ENCODE results near the gene CSNK1G2.
A peak's percentile ranks its signal among the peaks of the same experiment; 100 is the strongest.

CSNK1G2 gene

GRCh38 chr19:1942078-1942933 lies 1.3 kb downstream of the CSNK1G2 start:
- H3K4me2 ChIP-seq, result peak overlapping the region; percentile 100
- peaks cover 55% of the 10 kb centered on the region for H4K20me1 ChIP-seq
- peak overlapping the region; percentile 86 for H3K9ac ChIP-seq
- no peak; the same call in 1 of the 2 replicates for TF ChIP-seq Cebpa-rat (IDR thresholded peaks at IDR 0.05)
- H3K4me1 ChIP-seq, result peaks cover 47% of the 10 kb centered on the region
- H3K9me3 ChIP-seq, result peaks cover 6% of the 10 kb centered on the region
- H3K27ac ChIP-seq, result peak overlapping the region; percentile 93
- peaks cover 17% of the 10 kb centered on the region for H3K36me3 ChIP-seq
- H3K27me3 ChIP-seq, result no peaks in the 10 kb centered on the region
- peak overlapping the region; percentile 70 for H3K4me3 ChIP-seq

GRCh38 chr19:1942934-1943555 lies 2.1 kb downstream of the CSNK1G2 start:
- no peaks in the 10 kb centered on the region for H3K27me3 ChIP-seq
- TF ChIP-seq Cebpa-rat (IDR thresholded peaks at IDR 0.05), result no peak
- peaks cover 47% of the 10 kb centered on the region for H3K4me1 ChIP-seq
- H3K9ac ChIP-seq, result peak overlapping the region; percentile 86
- peaks cover 24% of the 10 kb centered on the region for H3K36me3 ChIP-seq
- H4K20me1 ChIP-seq, result peaks cover 62% of the 10 kb centered on the region
- H3K4me2 ChIP-seq, result peak overlapping the region; percentile 100
- peak overlapping the region; percentile 93 for H3K27ac ChIP-seq
- H3K9me3 ChIP-seq, result peaks cover 13% of the 10 kb centered on the region
- peak overlapping the region; percentile 70 for H3K4me3 ChIP-seq

- Histone ChIP-seq H3K4me2 (peak overlapping the region; percentile 100), H3K9ac (peak overlapping the region; percentile 86), H3K27ac (peak overlapping the region; percentile 93)
Observed at GRCh38 chr19:1943661-1944087, 2.7 kb downstream of the CSNK1G2 start.

GRCh38 chr19:1944088-1944915 lies 3.3 kb downstream of the CSNK1G2 start:
- Histone ChIP-seq H3K4me1 (peaks cover 45% of the 10 kb centered on the region), H3K27me3 (no peaks in the 10 kb centered on the region), H3K4me3 (peak overlapping the region; percentile 70), H4K20me1 (peaks cover 75% of the 10 kb centered on the region), H3K9ac (peak overlapping the region; percentile 86), H3K4me2 (peak overlapping the region; percentile 100), H3K36me3 (peaks cover 34% of the 10 kb centered on the region), H3K27ac (peak overlapping the region; percentile 93), H3K9me3 (peaks cover 26% of the 10 kb centered on the region)
- no peak for TF ChIP-seq Cebpa-rat (IDR thresholded peaks at IDR 0.05)

More at GRCh38 chr19:1943661-1944087, 2.7 kb downstream of the CSNK1G2 start:
- H3K4me1 ChIP-seq, result peaks cover 47% of the 10 kb centered on the region
- peak overlapping the region; percentile 70 for H3K4me3 ChIP-seq
- peaks cover 28% of the 10 kb centered on the region for H3K36me3 ChIP-seq
- no peak for TF ChIP-seq Cebpa-rat (IDR thresholded peaks at IDR 0.05)
- no peaks in the 10 kb centered on the region for H3K27me3 ChIP-seq
- H4K20me1 ChIP-seq, result peaks cover 69% of the 10 kb centered on the region
- H3K9me3 ChIP-seq, result peaks cover 19% of the 10 kb centered on the region

- no peaks in the 10 kb centered on the region for H3K27me3 ChIP-seq
- peaks cover 42% of the 10 kb centered on the region for H3K36me3 ChIP-seq
- peaks cover 37% of the 10 kb centered on the region for H3K4me1 ChIP-seq
- H4K20me1 ChIP-seq, result peaks cover 81% of the 10 kb centered on the region
- no peak for TF ChIP-seq Cebpa-rat (IDR thresholded peaks at IDR 0.05)
- no peak overlapping the region for H3K4me3 ChIP-seq
- H3K4me2 ChIP-seq, result peak overlapping the region; percentile 100
- peak overlapping the region; percentile 86; the same call in 1 of the 2 replicates for H3K9ac ChIP-seq
- H3K27ac ChIP-seq, result peak overlapping the region; percentile 46; the same call in 1 of the 2 replicates
- H3K9me3 ChIP-seq, result peaks cover 33% of the 10 kb centered on the region
Observed at GRCh38 chr19:1944916-1945561, 4.1 kb downstream of the CSNK1G2 start.

- no peak overlapping the region for H3K9ac ChIP-seq
- H4K20me1 ChIP-seq, result peaks cover 87% of the 10 kb centered on the region
- peak overlapping the region; percentile 100 for H3K4me2 ChIP-seq
- H3K27me3 ChIP-seq, result no peaks in the 10 kb centered on the region
- H3K4me1 ChIP-seq, result peaks cover 42% of the 10 kb centered on the region
- H3K4me3 ChIP-seq, result no peak overlapping the region
- peaks cover 42% of the 10 kb centered on the region for H3K9me3 ChIP-seq
- TF ChIP-seq Cebpa-rat (IDR thresholded peaks at IDR 0.05), result no peak
- peaks cover 50% of the 10 kb centered on the region for H3K36me3 ChIP-seq
- H3K27ac ChIP-seq, result no peak overlapping the region; the same call in 1 of the 2 replicates
Observed at GRCh38 chr19:1945899-1946298, 4.9 kb downstream of the CSNK1G2 start.

- Histone ChIP-seq H3K4me1 (peaks cover 59% of the 10 kb centered on the region), H3K9ac (no peak overlapping the region), H4K20me1 (peaks cover 95% of the 10 kb centered on the region), H3K4me3 (no peak overlapping the region), H3K27me3 (no peaks in the 10 kb centered on the region), H3K9me3 (peaks cover 55% of the 10 kb centered on the region), H3K27ac (no peak overlapping the region), H3K36me3 (peaks cover 68% of the 10 kb centered on the region), H3K4me2 (no peak overlapping the region)
- TF ChIP-seq Cebpa-rat (IDR thresholded peaks at IDR 0.05), result no peak
Observed at GRCh38 chr19:1947651-1948209, 6.8 kb downstream of the CSNK1G2 start.

- Histone ChIP-seq H3K9ac (no peak overlapping the region), H3K9me3 (peaks cover 55% of the 10 kb centered on the region), H3K4me1 (peaks cover 59% of the 10 kb centered on the region), H3K4me3 (no peak overlapping the region), H3K36me3 (peaks cover 82% of the 10 kb centered on the region), H3K27me3 (no peaks in the 10 kb centered on the region), H3K27ac (no peak overlapping the region), H3K4me2 (no peak overlapping the region), H4K20me1 (peaks cover 95% of the 10 kb centered on the region)
- TF ChIP-seq Cebpa-rat (IDR thresholded peaks at IDR 0.05), result no peak
Observed at GRCh38 chr19:1949304-1950101, 8.5 kb downstream of the CSNK1G2 start.
